Middle frontal gyrus (tissue), 1 donor: Measurements from ENCODE around the gene ALK.

Source experiments
- DNase-seq: peaks from one replicate; pipeline ENCODE4 v3.0.0-alpha.2; 2015; ENCODE audit warnings: low spot score; ENCODE audit errors: extremely low spot score

ALK gene

GRCh38 chr2:29459445-29460179 lies 461.8 kb downstream of the ALK start:
- DNase-seq, result no peak

- DNase-seq, result no peak
Measured at GRCh38 chr2:29456429-29456828, 465.0 kb downstream of the ALK start.

GRCh38 chr2:29455200-29455860 lies 466.1 kb downstream of the ALK start:
- DNase-seq, result no peak

GRCh38 chr2:29452036-29452435 lies 469.4 kb downstream of the ALK start:
- DNase-seq, result no peak

GRCh38 chr2:29450596-29451222 lies 470.7 kb downstream of the ALK start:
- DNase-seq, result no peak

- DNase-seq, result no peak
Measured at GRCh38 chr2:29449499-29449898, 471.9 kb downstream of the ALK start.

GRCh38 chr2:29448096-29448688 lies 473.2 kb downstream of the ALK start:
- no peak for DNase-seq

- no peak for DNase-seq
Measured at GRCh38 chr2:29447513-29447912, 473.9 kb downstream of the ALK start.

GRCh38 chr2:29446847-29447246 lies 474.5 kb downstream of the ALK start:
- no peak for DNase-seq

GRCh38 chr2:29444150-29444549 lies 477.2 kb downstream of the ALK start:
- DNase-seq, result no peak

GRCh38 chr2:29443627-29444026 lies 477.8 kb downstream of the ALK start:
- DNase-seq, result no peak

- no peak for DNase-seq
Measured at GRCh38 chr2:29443151-29443550, 478.2 kb downstream of the ALK start.

- DNase-seq, result no peak
Measured at GRCh38 chr2:29440921-29441623, 480.3 kb downstream of the ALK start.

- no peak for DNase-seq
Measured at GRCh38 chr2:29433920-29434319, 487.5 kb downstream of the ALK start.

- no peak for DNase-seq
Measured at GRCh38 chr2:29433128-29433527, 488.3 kb downstream of the ALK start.

GRCh38 chr2:29431485-29431884 lies 489.9 kb downstream of the ALK start:
- no peak for DNase-seq

GRCh38 chr2:29430382-29431112 lies 490.8 kb downstream of the ALK start:
- no peak for DNase-seq

- DNase-seq, result no peak
Measured at GRCh38 chr2:29426354-29426753, 495.0 kb downstream of the ALK start.

- DNase-seq, result no peak
Measured at GRCh38 chr2:29425866-29426265, 495.5 kb downstream of the ALK start.

- DNase-seq, result no peak
Measured at GRCh38 chr2:29423061-29423666, 498.2 kb downstream of the ALK start.
